Lung (tissue), 12 donors: ENCODE data around the gene PRKG1. TPM values are rescaled to one million over a fixed set of nuclear protein-coding genes. Genes with fewer than 3 reads are reported as not detected.
A peak's percentile ranks its signal among the peaks of the same experiment; 100 is the strongest.

Experiments
- ATAC-seq: fragments of 200-7000 bp; cut with Tn5 transposase; one replicate; pipeline ENCODE4 v1.9.1; 2020; ENCODE audit warnings: moderate number of reproducible peaks; ENCODE audit not compliant: insufficient read depth, low FRiP score
- DNase-seq, 3 donors: peaks; one replicate each; pipeline ENCODE4 v3.0.0-alpha.2; 2013 to 2017
- H3K27ac ChIP-seq, 2 donors: one replicate each; pipeline ENCODE4 v1.5.1; 2013; ENCODE audit warnings: mild to moderate bottlenecking in 2 of 2, moderate library complexity in 2 of 2, control low read depth in 1 of 2, inconsistent platforms in 1 of 2, low read depth in 1 of 2, low read length in 1 of 2
- H3K27me3 ChIP-seq, 3 donors: one replicate each; pipeline ENCODE4 v1.5.1; 2013; ENCODE audit warnings: low read length in 2 of 3; ENCODE audit not compliant: control insufficient read depth in 3 of 3, insufficient read depth in 3 of 3
- H3K36me3 ChIP-seq, 4 donors: one replicate each; pipeline ENCODE4 v1.5.1; 2013; ENCODE audit warnings: low read length in 4 of 4, mild to moderate bottlenecking in 1 of 4, moderate library complexity in 1 of 4; ENCODE audit not compliant: control insufficient read depth in 4 of 4, insufficient read depth in 4 of 4
- H3K4me1 ChIP-seq, 5 donors: one replicate each; pipeline ENCODE4 v1.5.1; 2013; ENCODE audit warnings: low read length in 5 of 5, mild to moderate bottlenecking in 2 of 5, moderate library complexity in 1 of 5; ENCODE audit not compliant: control insufficient read depth in 5 of 5, insufficient read depth in 5 of 5
- H3K4me3 ChIP-seq: one replicate; pipeline ENCODE4 v1.5.1; 2013; ENCODE audit warnings: mild to moderate bottlenecking, control low read depth, moderate library complexity
- H3K9ac ChIP-seq, 2 donors: one replicate each; pipeline ENCODE4 v1.5.1; 2013; ENCODE audit warnings: low read length in 2 of 2, control low read depth in 1 of 2; ENCODE audit not compliant: insufficient read depth in 1 of 2
- H3K9me3 ChIP-seq, 4 donors: one replicate each; pipeline ENCODE4 v1.5.1; 2013; ENCODE audit warnings: low read length in 3 of 4, mild to moderate bottlenecking in 1 of 4, moderate library complexity in 1 of 4; ENCODE audit not compliant: control insufficient read depth in 4 of 4, insufficient read depth in 3 of 4
- WGBS, 2 donors: extraction: QIAGEN DNeasy Blood & Tissue Kit; methylation state at CpG; one replicate each; pipeline ENCODE4 v1.1.7; 2013; 5-methylcytosine and 5-hydroxymethylcytosine counted together
- polyA plus RNA-seq, 2 donors: library from polyadenylated mRNA; stranded (reverse); fragments of 200-250 nt; gene quantifications; one replicate each; pipeline ENCODE4 v1.2.1, GENCODE V29; 2013
- total RNA-seq, 2 donors: library from RNA; depleted of rRNA in 1 of 2; stranded (reverse); fragments of >200 nt in 1 of 2; gene quantifications; one replicate each; pipeline ENCODE4 v1.2.1, GENCODE V29; 2014 to 2021
- TF ChIP-seq, protein P1 (sequence below): IDR thresholded peaks from 2 replicates; pipeline ENCODE4 v1.5.1; 2012; ENCODE audit warnings: mild to moderate bottlenecking; ENCODE audit errors: control extremely low read depth, extremely low read depth
- donor health status: control.
- donor health status: control.
- donor health status: Bipolar disorder and iron deficiency.
- donor health status: healthy.
- donor health status: DM: yes; HTN: yes; CAD: no.

The PRKG1 gene
- total and polyA plus RNA-seq, 4 donors, result 2.1 to 50.8 (median 15.1) TPM

GRCh38 chr10:51147644-51148399 is 73.5 kb downstream of the PRKG1 start:
- Histone ChIP-seq H3K9me3 (no peaks in the 10 kb centered on the region), H3K4me3 (no peak overlapping the region), H3K9ac (no peak overlapping the region), H3K27me3 (no peaks in the 10 kb centered on the region), H3K4me1 (no peaks in the 10 kb centered on the region), H3K36me3 (no peaks in the 10 kb centered on the region), H3K27ac (no peak overlapping the region)
- WGBS, 2 donors, result 81 to 87% methylated on average over 2 of the region's 2 CpGs
- ATAC-seq, result no peak
- TF ChIP-seq, protein P1, sequence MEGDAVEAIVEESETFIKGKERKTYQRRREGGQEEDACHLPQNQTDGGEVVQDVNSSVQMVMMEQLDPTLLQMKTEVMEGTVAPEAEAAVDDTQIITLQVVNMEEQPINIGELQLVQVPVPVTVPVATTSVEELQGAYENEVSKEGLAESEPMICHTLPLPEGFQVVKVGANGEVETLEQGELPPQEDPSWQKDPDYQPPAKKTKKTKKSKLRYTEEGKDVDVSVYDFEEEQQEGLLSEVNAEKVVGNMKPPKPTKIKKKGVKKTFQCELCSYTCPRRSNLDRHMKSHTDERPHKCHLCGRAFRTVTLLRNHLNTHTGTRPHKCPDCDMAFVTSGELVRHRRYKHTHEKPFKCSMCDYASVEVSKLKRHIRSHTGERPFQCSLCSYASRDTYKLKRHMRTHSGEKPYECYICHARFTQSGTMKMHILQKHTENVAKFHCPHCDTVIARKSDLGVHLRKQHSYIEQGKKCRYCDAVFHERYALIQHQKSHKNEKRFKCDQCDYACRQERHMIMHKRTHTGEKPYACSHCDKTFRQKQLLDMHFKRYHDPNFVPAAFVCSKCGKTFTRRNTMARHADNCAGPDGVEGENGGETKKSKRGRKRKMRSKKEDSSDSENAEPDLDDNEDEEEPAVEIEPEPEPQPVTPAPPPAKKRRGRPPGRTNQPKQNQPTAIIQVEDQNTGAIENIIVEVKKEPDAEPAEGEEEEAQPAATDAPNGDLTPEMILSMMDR, result no peak
- no peak for DNase-seq

- Histone ChIP-seq H3K4me1 (peaks cover 0 to under 1% (median 0%) of the 10 kb centered on the region in 5 donors), H3K27me3 (no peaks in the 10 kb centered on the region), H3K4me3 (no peak overlapping the region), H3K9me3 (no peaks in the 10 kb centered on the region), H3K9ac (no peak overlapping the region), H3K27ac (no peak overlapping the region), H3K36me3 (peaks cover 0 to 3% (median 1%) of the 10 kb centered on the region in 4 donors)
- ATAC-seq (no peak), DNase-seq (peak in 2 of 3 donors; percentile 46 to 56)
- 69 to 85% methylated on average over 4 of the region's 4 CpGs for WGBS, 2 donors
- TF ChIP-seq, protein P1, result no peak
Measured at GRCh38 chr10:51156926-51157325, 82.6 kb downstream of the PRKG1 start.

DNA sequence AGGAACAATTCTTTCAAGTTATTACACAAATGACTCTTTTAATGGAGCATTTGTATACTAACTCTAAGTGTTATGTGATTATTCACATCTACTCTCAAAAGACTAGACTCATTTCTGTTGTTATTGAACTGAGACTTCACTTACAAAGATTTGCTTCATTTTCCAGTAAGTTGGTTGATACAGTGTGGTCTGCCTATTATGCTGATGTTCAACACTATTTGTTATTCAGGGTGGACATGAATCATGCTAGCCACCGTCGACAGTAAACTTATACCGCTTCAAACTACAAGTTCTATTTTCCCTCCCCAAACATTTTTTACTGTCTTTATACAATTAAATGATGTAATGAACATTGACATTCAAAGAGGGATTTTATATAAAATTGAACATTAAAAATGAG is 84.5 kb downstream of the PRKG1 start:
- Histone ChIP-seq H3K36me3 (peaks cover 0 to 3% (median 0%) of the 10 kb centered on the region in 4 donors), H3K9me3 (no peaks in the 10 kb centered on the region), H3K27me3 (no peaks in the 10 kb centered on the region), H3K27ac (no peak overlapping the region), H3K9ac (no peak overlapping the region), H3K4me1 (peaks cover 0 to 3% (median 1%) of the 10 kb centered on the region in 5 donors), H3K4me3 (no peak overlapping the region)
- no peak for DNase-seq
- TF ChIP-seq, protein P1, result no peak
- WGBS, 2 donors, result 98 to 99% methylated on average over 3 of the region's 3 CpGs
- no peak for ATAC-seq

DNA sequence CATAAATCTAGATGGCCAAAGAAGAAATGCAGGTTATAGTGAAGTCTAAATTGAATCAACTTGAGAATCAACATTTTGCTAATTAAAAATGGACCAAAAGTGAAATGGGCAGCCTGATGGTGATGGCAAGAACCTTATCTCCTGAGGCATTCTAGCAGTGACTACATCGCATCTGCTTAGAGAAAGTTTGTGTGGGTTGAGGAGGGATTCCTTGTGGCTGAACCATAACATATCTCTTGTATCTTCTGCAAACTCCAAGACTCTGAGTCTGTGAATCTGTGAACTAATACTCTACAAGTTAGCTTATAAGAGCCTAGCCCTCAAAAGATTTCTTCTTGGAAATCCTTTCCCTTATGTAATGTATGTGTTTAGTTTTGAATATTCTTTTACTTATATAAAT is 85.6 kb downstream of the PRKG1 start:
- TF ChIP-seq, protein P1, result no peak
- WGBS, 2 donors, result 92 to 100% methylated on average over 1 of the region's 1 CpG
- H3K27ac ChIP-seq, result no peak overlapping the region
- no peaks in the 10 kb centered on the region for H3K27me3 ChIP-seq
- H3K9me3 ChIP-seq, result no peaks in the 10 kb centered on the region
- ATAC-seq (no peak), DNase-seq (no peak)
- no peak overlapping the region for H3K9ac ChIP-seq
- no peak overlapping the region for H3K4me3 ChIP-seq
- H3K4me1 ChIP-seq, result peaks cover 0 to 3% (median 1%) of the 10 kb centered on the region in 5 donors
- peaks cover 0 to 3% (median 0%) of the 10 kb centered on the region in 4 donors for H3K36me3 ChIP-seq
